Brain pericyte (primary cell): Measurements from ENCODE around the gene CSNK2A2.

Source experiments
- DNase-seq: peaks from one replicate; pipeline ENCODE4 v3.0.0-alpha.2; 2012; ENCODE audit warnings: low read depth, low spot score

CSNK2A2 gene

GRCh38 chr16:58198803-58199411 lies 1.0 kb upstream of the CSNK2A2 start:
- no peak for DNase-seq

- DNase-seq = no peak
Observed at GRCh38 chr16:58197314-58198012, 443 bp downstream of the CSNK2A2 start.

- DNase-seq = no peak
Observed at GRCh38 chr16:58196898-58197313, 1.0 kb downstream of the CSNK2A2 start.

- DNase-seq = no peak
Observed at GRCh38 chr16:58195771-58196170, 2.1 kb downstream of the CSNK2A2 start.

- no peak for DNase-seq
Observed at GRCh38 chr16:58195344-58195743, 2.6 kb downstream of the CSNK2A2 start.

GRCh38 chr16:58194790-58195189 lies 3.1 kb downstream of the CSNK2A2 start:
- no peak for DNase-seq

- no peak for DNase-seq
Observed at GRCh38 chr16:58187665-58188421, 10.1 kb downstream of the CSNK2A2 start.

- no peak for DNase-seq
Observed at GRCh38 chr16:58187092-58187491, 10.8 kb downstream of the CSNK2A2 start.

GRCh38 chr16:58186176-58186944 lies 11.5 kb downstream of the CSNK2A2 start:
- no peak for DNase-seq

GRCh38 chr16:58177353-58177710 lies 20.6 kb downstream of the CSNK2A2 start:
- DNase-seq = no peak

- DNase-seq = no peak
Observed at GRCh38 chr16:58176608-58177352, 21.1 kb downstream of the CSNK2A2 start.

GRCh38 chr16:58170223-58170622 lies 27.7 kb downstream of the CSNK2A2 start:
- DNase-seq = no peak

GRCh38 chr16:58160855-58161254 lies 37.1 kb downstream of the CSNK2A2 start:
- DNase-seq = no peak

- DNase-seq = no peak
Observed at GRCh38 chr16:58158725-58159124, 39.2 kb downstream of the CSNK2A2 start.

- no peak for DNase-seq
Observed at GRCh38 chr16:58157951-58158540, 39.9 kb downstream of the CSNK2A2 start.

- no peak for DNase-seq
Observed at GRCh38 chr16:58157239-58157638, 40.7 kb downstream of the CSNK2A2 start.

- DNase-seq = no peak
Observed at GRCh38 chr16:58155839-58156238, 42.1 kb downstream of the CSNK2A2 start.

- DNase-seq = no peak
Observed at GRCh38 chr16:58154345-58154744, 43.6 kb downstream of the CSNK2A2 start.

- no peak for DNase-seq
Observed at GRCh38 chr16:58152246-58152868, 45.5 kb downstream of the CSNK2A2 start.

- DNase-seq = no peak
Observed at GRCh38 chr16:58148526-58148925, 49.4 kb downstream of the CSNK2A2 start.
